ENCODE data around the gene ASXL3. TPM values are rescaled to one million over a fixed set of nuclear protein-coding genes. Genes with fewer than 3 reads are reported as not detected.

Gene ASXL3
- total and polyA plus RNA-seq, 10 of the 15 experiments (the other 5 are each of a cell fraction or from before 2014, with no cell fraction given): 0.15 TPM; not detected in 9

- TF ChIP-seq ZBTB11 (CRISPR knock-in tag; IDR thresholded peaks at IDR 0.05) (no peak), HCFC1 (IDR thresholded peaks at IDR 0.05; ENCODE audit: low read length) (no peak), STAT3 (IDR thresholded peaks at IDR 0.05; ENCODE audit: low read depth, low read length) (no peak), BCLAF1 (IDR thresholded peaks at IDR 0.05) (no peak), CBX3 (IDR thresholded peaks at IDR 0.05; ENCODE audit: borderline replicate concordance, low read depth) (no peak), ZNF592 (IDR thresholded peaks at IDR 0.05) (no peak), RELB (IDR thresholded peaks at IDR 0.05; ENCODE audit: low read depth) (no peak), WRNIP1 (IDR thresholded peaks at IDR 0.05; ENCODE audit: borderline replicate concordance, low read depth, low read length) (no peak), NFYB (IDR thresholded peaks at IDR 0.05; ENCODE audit: insufficient read depth, low read depth, low read length) (no peak)
Observed at GRCh38 chr18:33594799-33595198, 16.8 kb downstream of the ASXL3 start (continued).

All from GM12878 (cell line).